CD4-positive, CD25-positive, alpha-beta regulatory T cell (primary cell): Measurements from ENCODE around the gene CDH11. TPM values are rescaled to one million over a fixed set of nuclear protein-coding genes. Genes with fewer than 3 reads are reported as not detected.

ENCODE experiments used
- ATAC-seq, 2 donors: fragments of 150-1000 bp; cut with Tn5 transposase; one replicate each; pipeline ENCODE4 v1.10.0; 2021; ENCODE audit warnings: low read depth in 2 of 2, moderate number of reproducible peaks in 2 of 2, moderate library complexity in 1 of 2
- DNase-seq, 3 donors: peaks; one replicate each; pipeline versions ENCODE4 v3.0.0 to v3.0.0-alpha.2; 2012 to 2022; ENCODE audit warnings: mixed read lengths in 1 of 3
- H3K27ac ChIP-seq: one replicate; pipeline ENCODE4 v1.7.0; 2013; ENCODE audit warnings: mild to moderate bottlenecking, low read length; ENCODE audit not compliant: insufficient read depth, poor library complexity, severe bottlenecking
- H3K27me3 ChIP-seq: one replicate; pipeline ENCODE4 v1.7.0; 2013; ENCODE audit warnings: low read length; ENCODE audit not compliant: control insufficient read depth, insufficient read depth
- H3K36me3 ChIP-seq: one replicate; pipeline ENCODE4 v1.7.0; 2013; ENCODE audit warnings: mild to moderate bottlenecking, low read length, moderate library complexity; ENCODE audit not compliant: control insufficient read depth, insufficient read depth
- H3K4me1 ChIP-seq: 2 replicates; pipeline ENCODE4 v1.7.0; 2013; ENCODE audit warnings: mild to moderate bottlenecking, low read length; ENCODE audit not compliant: insufficient read depth, control insufficient read depth, poor library complexity, severe bottlenecking
- H3K4me3 ChIP-seq: one replicate; pipeline ENCODE4 v1.7.0; 2013; ENCODE audit warnings: low read depth, mild to moderate bottlenecking, low read length, moderate library complexity
- H3K9me3 ChIP-seq, 2 experiments: 1 replicate in 1 of 2; 2 replicates in 1 of 2; pipeline ENCODE4 v1.7.0; 2013; ENCODE audit warnings: low read length in 2 of 2, mild to moderate bottlenecking in 1 of 2, moderate library complexity in 1 of 2; ENCODE audit not compliant: control insufficient read depth in 2 of 2
- H3K27ac Mint-ChIP-seq, 3 donors: one replicate each; pipeline ENCODE4 v1.8.0; 2020 to 2022; ENCODE audit warnings: mild to moderate bottlenecking in 3 of 3, mixed read lengths in 3 of 3, moderate library complexity in 2 of 3
- H3K27me3 Mint-ChIP-seq: one replicate; pipeline ENCODE4 v1.8.0; 2022; ENCODE audit warnings: mild to moderate bottlenecking, mixed read lengths
- H3K36me3 Mint-ChIP-seq: one replicate; pipeline ENCODE4 v1.8.0; 2020; ENCODE audit warnings: mixed read lengths
- H3K4me1 Mint-ChIP-seq, 4 donors: one replicate each; pipeline ENCODE4 v1.8.0; 2020 to 2022; ENCODE audit warnings: mixed read lengths in 4 of 4, mild to moderate bottlenecking in 1 of 4
- H3K4me3 Mint-ChIP-seq, 4 donors: one replicate each; pipeline ENCODE4 v1.8.0; 2020 to 2022; ENCODE audit warnings: mild to moderate bottlenecking in 4 of 4, mixed read lengths in 4 of 4, moderate library complexity in 3 of 4
- H3K9me3 Mint-ChIP-seq, 7 donors: one replicate each; pipeline ENCODE4 v1.8.0; 2020 to 2022; ENCODE audit warnings: mixed read lengths in 7 of 7, mild to moderate bottlenecking in 3 of 7, moderate library complexity in 2 of 7
- polyA plus RNA-seq, 4 donors: library from polyadenylated mRNA; unstranded; fragments of 300-500 nt; fragmentation: Illumina TruSeq; gene quantifications; one replicate each; pipeline ENCODE4 v1.2.3, GENCODE V29; 2021
- total RNA-seq: library from RNA; stranded (reverse); gene quantifications from one replicate; pipeline ENCODE4 v1.2.3, GENCODE V29; 2022

CDH11 gene
- total and polyA plus RNA-seq, 5 donors from 2014 or later: not detected

DNA sequence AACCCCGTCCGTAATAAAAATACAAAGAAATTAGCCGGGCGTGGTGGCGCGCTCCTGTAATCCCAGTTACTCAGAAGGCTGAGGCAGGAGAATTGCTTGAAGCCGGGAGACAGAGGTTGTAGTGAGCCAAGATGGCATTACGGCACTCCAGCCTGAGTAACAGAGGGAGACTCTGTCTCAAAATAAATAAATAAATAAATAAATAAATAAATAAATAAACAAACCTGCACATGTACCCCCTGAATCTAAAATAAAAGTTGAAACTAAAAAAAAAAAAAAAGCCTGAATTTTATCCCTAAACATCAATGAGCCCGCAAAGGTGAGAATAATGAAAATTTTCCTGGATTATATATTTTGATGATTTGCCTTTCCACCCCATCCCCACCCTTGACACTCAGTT lies 124.7 kb downstream of the CDH11 start:
- H3K4me1 ChIP-seq: no peaks in the 10 kb centered on the region
- no peaks in the 10 kb centered on the region for H3K36me3 Mint-ChIP-seq
- H3K27me3 ChIP-seq: no peaks in the 10 kb centered on the region
- no peaks in the 10 kb centered on the region for H3K4me1 Mint-ChIP-seq
- no peak overlapping the region for H3K4me3 Mint-ChIP-seq
- peaks cover 0 to 22% (median 5%) of the 10 kb centered on the region in 7 donors for H3K9me3 Mint-ChIP-seq
- no peaks in the 10 kb centered on the region for H3K27me3 Mint-ChIP-seq
- H3K4me3 ChIP-seq: no peak overlapping the region
- DNase-seq (no peak), ATAC-seq (no peak)
- no peak overlapping the region for H3K27ac Mint-ChIP-seq
- no peak overlapping the region for H3K27ac ChIP-seq
- H3K9me3 ChIP-seq: no peaks in the 10 kb centered on the region
- no peaks in the 10 kb centered on the region for H3K36me3 ChIP-seq

DNA sequence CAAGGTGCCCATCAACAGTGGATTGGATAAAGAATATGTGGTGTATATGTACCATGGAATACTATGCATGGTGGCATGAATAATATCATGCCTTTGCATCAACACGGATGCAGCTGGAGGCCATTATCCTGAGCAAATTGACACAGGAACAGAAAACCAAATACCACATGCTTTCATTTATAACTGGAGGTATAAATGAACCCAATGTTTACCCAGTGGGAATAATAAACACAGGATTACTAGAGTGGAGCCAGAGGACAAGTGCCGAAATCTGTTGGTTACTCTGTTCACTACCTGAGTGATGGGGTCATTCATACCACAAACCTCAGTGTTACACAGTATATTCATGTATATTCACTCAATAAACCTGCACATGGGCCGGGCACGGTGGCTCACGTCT lies 125.2 kb downstream of the CDH11 start:
- Mint-ChIP-seq H3K4me1 (no peaks in the 10 kb centered on the region), H3K27me3 (no peaks in the 10 kb centered on the region), H3K27ac (no peak overlapping the region), H3K9me3 (peaks cover 0 to 20% (median 4%) of the 10 kb centered on the region in 7 donors), H3K36me3 (no peaks in the 10 kb centered on the region), H3K4me3 (no peak overlapping the region)
- DNase-seq: no peak
- no peaks in the 10 kb centered on the region for H3K9me3 ChIP-seq
- no peak for ATAC-seq
- H3K4me3 ChIP-seq: no peak overlapping the region
- no peaks in the 10 kb centered on the region for H3K36me3 ChIP-seq
- no peaks in the 10 kb centered on the region for H3K27me3 ChIP-seq
- no peak overlapping the region for H3K27ac ChIP-seq
- no peaks in the 10 kb centered on the region for H3K4me1 ChIP-seq

GRCh38 chr16:64993464-64993863 lies 128.4 kb downstream of the CDH11 start:
- no peak for ATAC-seq
- H3K4me3 Mint-ChIP-seq: no peak overlapping the region
- H3K27ac Mint-ChIP-seq: no peak overlapping the region
- no peaks in the 10 kb centered on the region for H3K4me1 ChIP-seq
- no peaks in the 10 kb centered on the region for H3K27me3 ChIP-seq
- no peak for DNase-seq
- no peaks in the 10 kb centered on the region for H3K9me3 ChIP-seq
- no peak overlapping the region for H3K4me3 ChIP-seq
- no peaks in the 10 kb centered on the region for H3K27me3 Mint-ChIP-seq
- no peaks in the 10 kb centered on the region for H3K36me3 ChIP-seq
- H3K36me3 Mint-ChIP-seq: no peaks in the 10 kb centered on the region
- no peak overlapping the region for H3K27ac ChIP-seq
- no peaks in the 10 kb centered on the region for H3K4me1 Mint-ChIP-seq
- peaks cover 1 to 33% (median 12%) of the 10 kb centered on the region in 7 donors for H3K9me3 Mint-ChIP-seq

DNA sequence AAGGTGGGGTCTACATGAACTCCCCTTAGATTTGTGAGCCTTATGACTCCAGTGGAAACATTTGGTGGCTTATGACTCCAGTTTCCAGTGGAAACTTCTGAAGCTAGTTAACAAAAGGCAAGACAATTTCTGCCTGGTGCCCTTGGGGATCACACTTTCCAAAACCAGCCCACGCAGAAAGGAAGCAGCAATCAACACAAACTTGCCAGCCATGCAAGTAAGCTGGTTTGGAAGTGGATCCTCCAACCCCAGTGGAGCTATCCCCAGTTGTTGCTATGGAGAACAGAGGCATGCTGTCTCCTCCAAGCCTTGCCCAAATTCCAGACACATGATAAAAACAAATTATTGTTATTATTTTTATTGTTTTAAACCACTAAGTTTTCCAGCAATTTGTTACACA lies 130.9 kb downstream of the CDH11 start:
- H3K4me1 ChIP-seq: no peaks in the 10 kb centered on the region
- no peak overlapping the region for H3K4me3 ChIP-seq
- H3K9me3 ChIP-seq: peaks cover 0 to 3% of the 10 kb centered on the region in 2 experiments
- no peaks in the 10 kb centered on the region for H3K36me3 Mint-ChIP-seq
- DNase-seq (no peak), ATAC-seq (no peak)
- H3K4me3 Mint-ChIP-seq: no peak overlapping the region
- no peaks in the 10 kb centered on the region for H3K27me3 Mint-ChIP-seq
- H3K4me1 Mint-ChIP-seq: no peaks in the 10 kb centered on the region
- peaks cover 3 to 44% (median 13%) of the 10 kb centered on the region in 7 donors for H3K9me3 Mint-ChIP-seq
- no peaks in the 10 kb centered on the region for H3K36me3 ChIP-seq
- H3K27me3 ChIP-seq: no peaks in the 10 kb centered on the region
- H3K27ac Mint-ChIP-seq: no peak overlapping the region
- H3K27ac ChIP-seq: no peak overlapping the region

DNA sequence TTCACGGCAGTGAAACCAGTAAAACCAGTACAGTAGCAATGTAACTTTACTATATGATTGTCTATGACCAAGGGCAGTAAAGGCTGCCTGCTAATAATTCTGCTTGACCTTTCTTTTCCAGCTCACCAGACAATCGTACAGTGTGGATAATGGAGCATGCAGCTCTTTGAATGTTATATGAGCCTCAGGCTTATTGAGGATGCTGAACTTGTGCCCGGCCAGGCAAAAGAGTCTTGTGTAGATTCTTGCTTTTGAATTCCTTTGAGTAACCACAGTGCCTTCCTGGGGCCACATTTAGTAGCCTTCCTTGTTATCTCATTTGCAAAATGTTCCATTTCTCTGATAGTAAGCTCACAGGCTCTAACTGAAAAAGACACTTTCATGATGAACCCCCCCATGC lies 131.8 kb downstream of the CDH11 start:
- no peaks in the 10 kb centered on the region for H3K36me3 ChIP-seq
- peaks cover 0 to 3% of the 10 kb centered on the region in 2 experiments for H3K9me3 ChIP-seq
- H3K27ac ChIP-seq: no peak overlapping the region
- H3K4me3 ChIP-seq: no peak overlapping the region
- DNase-seq (no peak), ATAC-seq (no peak)
- no peak overlapping the region for H3K4me3 Mint-ChIP-seq
- no peaks in the 10 kb centered on the region for H3K36me3 Mint-ChIP-seq
- H3K27ac Mint-ChIP-seq: no peak overlapping the region
- no peaks in the 10 kb centered on the region for H3K27me3 Mint-ChIP-seq
- no peaks in the 10 kb centered on the region for H3K4me1 Mint-ChIP-seq
- H3K9me3 Mint-ChIP-seq: peaks cover 3 to 44% (median 12%) of the 10 kb centered on the region in 7 donors
- H3K27me3 ChIP-seq: no peaks in the 10 kb centered on the region
- no peaks in the 10 kb centered on the region for H3K4me1 ChIP-seq

- ATAC-seq: no peak
- no peak overlapping the region for H3K4me3 Mint-ChIP-seq
Measured at GRCh38 chr16:64989050-64989449, 132.8 kb downstream of the CDH11 start.

DNA sequence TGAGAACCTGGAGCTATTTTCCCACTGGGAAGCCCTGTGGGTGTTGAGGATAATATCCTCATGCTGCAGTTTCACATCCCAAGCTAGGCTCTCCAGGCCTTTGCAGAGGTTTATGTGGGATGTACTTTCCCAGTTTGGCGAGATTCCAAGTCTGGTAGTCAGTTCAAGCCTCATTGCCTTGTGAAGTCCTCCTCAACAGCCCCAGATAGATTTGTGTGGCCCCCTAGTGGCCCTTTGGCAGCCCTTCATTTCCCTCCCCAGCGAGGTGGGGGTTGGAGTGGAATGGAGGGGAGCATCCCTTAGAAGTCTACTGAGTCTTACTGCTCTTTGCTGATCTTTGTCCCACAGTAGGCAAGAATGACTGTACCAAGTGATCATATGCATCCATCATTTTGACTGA lies 137.9 kb downstream of the CDH11 start:
- no peak overlapping the region for H3K27ac Mint-ChIP-seq
- ATAC-seq: no peak
- no peaks in the 10 kb centered on the region for H3K27me3 Mint-ChIP-seq
- Histone ChIP-seq H3K4me3 (no peak overlapping the region), H3K4me1 (no peaks in the 10 kb centered on the region), H3K9me3 (peaks cover 0 to 3% of the 10 kb centered on the region in 2 experiments), H3K36me3 (no peaks in the 10 kb centered on the region), H3K27me3 (no peaks in the 10 kb centered on the region), H3K27ac (no peak overlapping the region)
- no peaks in the 10 kb centered on the region for H3K36me3 Mint-ChIP-seq
- H3K9me3 Mint-ChIP-seq: peaks cover 1 to 39% (median 5%) of the 10 kb centered on the region in 7 donors
- DNase-seq: no peak
- no peak overlapping the region for H3K4me3 Mint-ChIP-seq
- H3K4me1 Mint-ChIP-seq: no peaks in the 10 kb centered on the region

More at GRCh38 chr16:64989050-64989449, 132.8 kb downstream of the CDH11 start:
- no peak overlapping the region for H3K4me3 ChIP-seq
- no peaks in the 10 kb centered on the region for H3K4me1 ChIP-seq
- H3K36me3 ChIP-seq: no peaks in the 10 kb centered on the region
- H3K9me3 ChIP-seq: peaks cover 0 to 3% of the 10 kb centered on the region in 2 experiments
- Mint-ChIP-seq H3K36me3 (no peaks in the 10 kb centered on the region), H3K4me1 (no peaks in the 10 kb centered on the region), H3K27me3 (no peaks in the 10 kb centered on the region), H3K9me3 (peaks cover 3 to 48% (median 12%) of the 10 kb centered on the region in 7 donors), H3K27ac (no peak overlapping the region)
- no peaks in the 10 kb centered on the region for H3K27me3 ChIP-seq
- no peak overlapping the region for H3K27ac ChIP-seq
- DNase-seq: no peak

- H3K9me3 Mint-ChIP-seq: peaks cover 1 to 41% (median 4%) of the 10 kb centered on the region in 7 donors
Measured at GRCh38 chr16:64983231-64983630, 138.6 kb downstream of the CDH11 start.

More at GRCh38 chr16:64983231-64983630, 138.6 kb downstream of the CDH11 start:
- ATAC-seq (no peak), DNase-seq (no peak)
- Mint-ChIP-seq H3K27ac (no peak overlapping the region), H3K4me3 (no peak overlapping the region), H3K4me1 (no peaks in the 10 kb centered on the region), H3K27me3 (no peaks in the 10 kb centered on the region), H3K36me3 (no peaks in the 10 kb centered on the region)
- no peak overlapping the region for H3K4me3 ChIP-seq
- H3K9me3 ChIP-seq: peaks cover 0 to 3% of the 10 kb centered on the region in 2 experiments
- H3K27me3 ChIP-seq: no peaks in the 10 kb centered on the region
- H3K36me3 ChIP-seq: no peaks in the 10 kb centered on the region
- H3K4me1 ChIP-seq: no peaks in the 10 kb centered on the region
- H3K27ac ChIP-seq: no peak overlapping the region
